ENCODE measurements around the gene SV2B.

- no peak for TF ChIP-seq CTCF (IDR thresholded peaks at IDR 0.05)
- no peak for TF ChIP-seq ATF2 (CRISPR knock-in tag; IDR thresholded peaks at IDR 0.05; ENCODE audit: borderline replicate concordance, low read depth)
- TF ChIP-seq CREB1 (CRISPR knock-in tag; IDR thresholded peaks at IDR 0.05), result no peak
- TF ChIP-seq ATF3 (CRISPR knock-in tag; conservative IDR thresholded peaks at IDR 0.05), result no peak
- no peak for TF ChIP-seq MAX (CRISPR knock-in tag; IDR thresholded peaks at IDR 0.05)
- TF ChIP-seq NR1H2 (CRISPR knock-in tag; IDR thresholded peaks at IDR 0.05), result no peak
- TF ChIP-seq ESRRA (CRISPR knock-in tag; IDR thresholded peaks at IDR 0.05; ENCODE audit: borderline replicate concordance), result no peak
Observed at GRCh38 chr15:91146728-91147127, 46.7 kb downstream of the SV2B start.

Measured in WTC11 (cell line).